Common myeloid progenitor, CD34-positive (primary cell): ENCODE results near the gene IMMP2L.
"Not testable (repeated sequence)": the region's sequence is repeated elsewhere in the genome, so short reads cannot be mapped to it uniquely, and the experiment has no call there.

Source experiments
- CTCF ChIA-PET: fragments of 350-600 bp; sonication (Branson Sonifier 250); formaldehyde crosslinking; loops from one replicate; lab custom pipeline; 2021; ENCODE audit warnings: antibody characterized with exemption; lab: Charles Lee
- POLR2A ChIA-PET: fragments of 350-600 bp; sonication (Branson Sonifier 250); formaldehyde crosslinking; loops from one replicate; lab custom pipeline; 2021; ENCODE audit warnings: antibody characterized with exemption; lab: Charles Lee
- DNase-seq, 3 donors: peaks; one replicate each; pipeline versions ENCODE4 v3.0.0 to v3.0.0-alpha.2; 2013
- H3K27ac ChIP-seq, 2 experiments: 1 replicate in 1 of 2; 2 replicates in 1 of 2; pipeline ENCODE4 v1.7.0; 2013; ENCODE audit warnings: inconsistent platforms in 2 of 2, low read length in 2 of 2, mild to moderate bottlenecking in 2 of 2, low read depth in 1 of 2, moderate library complexity in 1 of 2; ENCODE audit not compliant: severe bottlenecking in 2 of 2, insufficient read depth in 1 of 2, poor library complexity in 1 of 2
- H3K27me3 ChIP-seq, 5 experiments: replicated peaks in 2 of 5; 1 replicate in 3 of 5; 2 replicates in 2 of 5; pipeline versions ENCODE4 v1.6.1 to v1.7.0; 2013; ENCODE audit warnings: low read length in 4 of 5, mild to moderate bottlenecking in 2 of 5, moderate library complexity in 2 of 5, inconsistent platforms in 1 of 5; ENCODE audit not compliant: insufficient read depth in 5 of 5, control insufficient read depth in 4 of 5
- H3K36me3 ChIP-seq, 4 experiments: 1 replicate in 2 of 4; 2 replicates in 2 of 4; pipeline versions ENCODE4 v1.6.1 to v1.7.0; 2013; ENCODE audit warnings: low read length in 3 of 4, control low read depth in 1 of 4, mild to moderate bottlenecking in 1 of 4; ENCODE audit not compliant: control insufficient read depth in 4 of 4, insufficient read depth in 4 of 4
- H3K4me1 ChIP-seq, 4 experiments: 1 replicate in 3 of 4; 2 replicates in 1 of 4; pipeline versions ENCODE4 v1.6.1 to v1.7.1; 2013; ENCODE audit warnings: low read length in 3 of 4, mild to moderate bottlenecking in 3 of 4, control low read depth in 1 of 4, inconsistent platforms in 1 of 4, moderate library complexity in 1 of 4; ENCODE audit not compliant: control insufficient read depth in 4 of 4, insufficient read depth in 4 of 4; ENCODE audit errors: control extremely low read depth in 1 of 4
- H3K4me3 ChIP-seq, 7 experiments: 1 replicate in 4 of 7; 2 replicates in 3 of 7; pipeline versions ENCODE4 v1.5.1 to v1.7.0; 2013; ENCODE audit warnings: mild to moderate bottlenecking in 7 of 7, low read length in 6 of 7, moderate library complexity in 6 of 7, inconsistent platforms in 2 of 7, low read depth in 2 of 7, control low read depth in 1 of 7; ENCODE audit not compliant: insufficient read depth in 4 of 7, control insufficient read depth in 1 of 7; ENCODE audit errors: extremely low read depth in 1 of 7
- H3K9me3 ChIP-seq, 5 experiments: 1 replicate in 4 of 5; 2 replicates in 1 of 5; pipeline versions ENCODE4 v1.6.1 to v1.7.1; 2013; ENCODE audit warnings: low read length in 4 of 5, mild to moderate bottlenecking in 2 of 5, inconsistent platforms in 1 of 5, low read depth in 1 of 5, moderate library complexity in 1 of 5; ENCODE audit not compliant: control insufficient read depth in 4 of 5, insufficient read depth in 2 of 5; ENCODE audit errors: control extremely low read depth in 1 of 5
- WGBS: methylation state at CpG from one replicate; pipeline ENCODE4 v1.1.5; 2013; ENCODE audit not compliant: insufficient coverage; 5-methylcytosine and 5-hydroxymethylcytosine counted together

The IMMP2L gene

GRCh38 chr7:111328487-111328886 is 233.8 kb downstream of the IMMP2L start:
- H3K4me1 ChIP-seq: peaks cover 0 to 21% (median 4%) of the 10 kb centered on the region in 4 experiments
- DNase-seq: no peak
- peak overlapping the region in 1 of 2 experiments; percentile 65 for H3K27ac ChIP-seq
- no peaks in the 10 kb centered on the region for H3K27me3 ChIP-seq
- H3K36me3 ChIP-seq: no peaks in the 10 kb centered on the region
- H3K4me3 ChIP-seq: peak overlapping the region in 1 of 7 experiments; percentile 61
- ChIA-PET CTCF (interaction anchor here (0.6 kb wide), 1 partner anchor 11 kb away, joined by 3 read pairs; no protein-coding TSS in a partner anchor), POLR2A (no interaction called here)
- 80% methylated on average over 2 of the region's 2 CpGs for WGBS
- H3K9me3 ChIP-seq: no peaks in the 10 kb centered on the region

- Histone ChIP-seq H3K4me1 (peaks cover 0 to 43% (median 7%) of the 10 kb centered on the region in 4 experiments), H3K27me3 (no peaks in the 10 kb centered on the region), H3K9me3 (no peaks in the 10 kb centered on the region), H3K36me3 (no peaks in the 10 kb centered on the region), H3K27ac (no peak overlapping the region), H3K4me3 (no peak overlapping the region)
- ChIA-PET CTCF (no interaction called here), POLR2A (no interaction called here)
- no peak for DNase-seq
Observed at GRCh38 chr7:111324776-111325175, 237.5 kb downstream of the IMMP2L start.

GRCh38 chr7:111324228-111324627 is 238.1 kb downstream of the IMMP2L start:
- ChIA-PET CTCF (no interaction called here), POLR2A (no interaction called here)
- no peaks in the 10 kb centered on the region for H3K36me3 ChIP-seq
- peak in 2 of 3 donors; percentile 61 to 81 for DNase-seq
- peaks cover 0 to 41% (median 6%) of the 10 kb centered on the region in 4 experiments for H3K4me1 ChIP-seq
- no peak overlapping the region for H3K27ac ChIP-seq
- no peaks in the 10 kb centered on the region for H3K9me3 ChIP-seq
- no peaks in the 10 kb centered on the region for H3K27me3 ChIP-seq
- H3K4me3 ChIP-seq: no peak overlapping the region

- CTCF ChIA-PET, H3K36me3 ChIP-seq, DNase-seq, H3K9me3 ChIP-seq, H3K4me3 ChIP-seq, H3K27me3 ChIP-seq, POLR2A ChIA-PET, H3K27ac ChIP-seq: not testable (repeated sequence)
- H3K4me1 ChIP-seq: peaks cover 0 to 40% (median 5%) of the 10 kb centered on the region in 4 experiments
- WGBS: no CpG with 5 or more reads among the region's 3 CpGs
Observed at GRCh38 chr7:111323670-111324069, 238.6 kb downstream of the IMMP2L start.

- H3K27me3 ChIP-seq: no peaks in the 10 kb centered on the region
- no peak overlapping the region for H3K4me3 ChIP-seq
- H3K9me3 ChIP-seq: no peaks in the 10 kb centered on the region
- ChIA-PET POLR2A (interaction anchor here (0.8 kb wide), 1 partner anchor 56 kb away, joined by 3 read pairs; no protein-coding TSS in a partner anchor), CTCF (interaction anchor here (1.5 kb wide), 1 partner anchor 35 kb away, joined by 3 read pairs; no protein-coding TSS in a partner anchor)
- DNase-seq: peak in 2 of 3 donors; percentile 16 to 26
- H3K27ac ChIP-seq: peak overlapping the region in 1 of 2 experiments; percentile 3
- no peaks in the 10 kb centered on the region for H3K36me3 ChIP-seq
- peaks cover 0 to 41% (median 7%) of the 10 kb centered on the region in 4 experiments for H3K4me1 ChIP-seq
Observed at GRCh38 chr7:111320133-111320532, 242.2 kb downstream of the IMMP2L start.

GRCh38 chr7:111312966-111313365 is 249.3 kb downstream of the IMMP2L start:
- Histone ChIP-seq H3K4me3 (no peak overlapping the region), H3K9me3 (no peaks in the 10 kb centered on the region), H3K36me3 (no peaks in the 10 kb centered on the region), H3K4me1 (peaks cover 0 to 22% (median 2%) of the 10 kb centered on the region in 4 experiments), H3K27ac (no peak overlapping the region), H3K27me3 (no peaks in the 10 kb centered on the region)
- no peak for DNase-seq
- POLR2A ChIA-PET: interaction anchor here (0.5 kb wide), 1 partner anchor 1554 kb away, joined by 3 read pairs; no protein-coding TSS in a partner anchor
- CTCF ChIA-PET: no interaction called here

- Histone ChIP-seq H3K36me3 (no peaks in the 10 kb centered on the region), H3K27ac (no peak overlapping the region), H3K9me3 (no peaks in the 10 kb centered on the region), H3K27me3 (no peaks in the 10 kb centered on the region), H3K4me3 (no peak overlapping the region), H3K4me1 (peaks cover 0 to 7% (median 0%) of the 10 kb centered on the region in 4 experiments)
- no CpG with 5 or more reads among the region's 1 CpG for WGBS
- ChIA-PET POLR2A (no interaction called here), CTCF (no interaction called here)
- DNase-seq: no peak
Observed at GRCh38 chr7:111308691-111309090, 253.6 kb downstream of the IMMP2L start.
